Measurements from ENCODE around the gene CEP85L.

Gene CEP85L

DNA sequence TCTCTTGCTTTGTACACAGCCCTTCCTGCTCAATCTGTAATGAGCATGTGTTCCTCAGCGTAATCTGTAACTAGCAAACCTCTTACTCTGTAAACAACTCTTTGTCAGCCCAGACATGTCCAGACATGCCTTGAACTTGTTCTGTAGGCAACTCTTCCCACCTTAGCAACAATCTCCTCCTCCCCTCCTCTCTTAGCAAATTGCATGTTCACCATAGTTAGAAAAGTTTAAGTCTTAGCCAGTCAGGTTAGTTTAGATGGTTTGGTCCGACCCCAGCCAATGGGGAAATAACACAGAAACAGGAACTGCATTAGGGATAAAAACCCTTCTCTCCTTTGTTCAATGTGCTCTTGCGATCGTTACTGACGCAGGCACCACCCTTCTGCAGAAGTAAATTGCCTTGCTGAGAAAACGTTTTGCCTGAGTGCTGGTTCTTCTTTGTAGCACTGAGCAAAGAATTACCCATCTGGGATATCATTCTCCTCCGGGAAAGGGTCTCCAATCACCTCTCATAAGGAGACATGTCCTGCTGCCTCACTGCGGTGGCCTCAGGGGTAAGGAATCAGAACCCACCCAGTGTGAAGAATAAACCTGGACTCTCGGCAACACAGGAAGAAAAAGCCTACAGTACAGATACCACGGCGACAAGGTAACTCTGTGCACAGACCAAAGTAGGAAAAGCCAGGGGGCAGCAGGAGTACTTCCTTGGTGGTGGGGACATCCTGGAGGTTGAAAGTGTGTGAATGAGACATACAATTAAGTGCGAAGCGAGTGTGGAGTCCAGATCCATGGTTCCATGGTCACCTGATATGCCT lies 77.1 kb downstream of the CEP85L start:
- peaks cover 57 to 71% (median 66%) of the 10 kb centered on the region in 11 experiments for H3K9me3 ChIP-seq (replicated peaks in 1 of 11)
- peaks cover 0 to 49% (median 0%) of the 10 kb centered on the region in 11 experiments; a peak in 4 of 22 replicates for H4K20me1 ChIP-seq
- no peaks in the 10 kb centered on the region for H3K27me3 ChIP-seq
- TF ChIP-seq Cebpa-rat (IDR thresholded peaks at IDR 0.05): no peak
- H3K4me3 ChIP-seq: peak overlapping the region in 5 of 10 experiments; percentile 2 to 28 (median 13); a peak in 4 of 20 replicates
- no peak overlapping the region for H3K4me2 ChIP-seq
- H3K27ac ChIP-seq: peak overlapping the region in 2 of 11 experiments; percentile 8 to 20; a peak in 1 of 22 replicates
- no peak overlapping the region for H3K9ac ChIP-seq
- 0 out of 20 replicates have a peak, but pooled peaks cover 0 to 5% (median 0%) of the 10 kb centered on the region in 10 experiments for H3K4me1 ChIP-seq
- peaks cover 12 to 64% (median 37%) of the 10 kb centered on the region in 11 experiments; a peak in 21 of 22 replicates for H3K36me3 ChIP-seq

DNA sequence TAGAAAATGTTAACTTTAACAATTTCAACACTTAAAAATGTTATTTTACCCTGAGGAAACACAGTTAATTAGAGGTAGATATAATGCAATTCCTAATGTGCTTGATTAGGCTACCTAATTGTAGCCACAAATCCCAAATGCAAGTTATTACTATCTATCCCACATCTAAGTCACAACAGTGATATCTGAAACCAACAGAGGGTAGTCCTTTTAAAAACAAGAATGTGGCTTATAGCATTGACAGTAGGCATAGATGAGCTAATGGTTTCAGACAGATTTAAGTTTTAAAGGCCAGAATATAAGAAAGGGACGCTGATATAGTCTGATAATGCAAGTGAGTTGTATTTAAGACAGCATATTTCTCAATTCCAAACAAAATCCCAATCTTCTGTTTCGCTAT lies 80.3 kb downstream of the CEP85L start:
- no peaks in the 10 kb centered on the region for H3K27me3 ChIP-seq
- no peak overlapping the region for H3K4me3 ChIP-seq
- H3K27ac ChIP-seq: no peak overlapping the region
- H3K4me1 ChIP-seq: no peaks in the 10 kb centered on the region
- H3K4me2 ChIP-seq: no peak overlapping the region
- no peak for TF ChIP-seq Cebpa-rat (IDR thresholded peaks at IDR 0.05)
- peaks cover 0 to 76% (median 0%) of the 10 kb centered on the region in 11 experiments; a peak in 5 of 22 replicates for H4K20me1 ChIP-seq
- H3K36me3 ChIP-seq: peaks cover 12 to 40% (median 21%) of the 10 kb centered on the region in 11 experiments; a peak in 21 of 22 replicates
- no peak overlapping the region for H3K9ac ChIP-seq
- H3K9me3 ChIP-seq (replicated peaks in 1 of 11): peaks cover 27 to 40% (median 36%) of the 10 kb centered on the region in 11 experiments

DNA sequence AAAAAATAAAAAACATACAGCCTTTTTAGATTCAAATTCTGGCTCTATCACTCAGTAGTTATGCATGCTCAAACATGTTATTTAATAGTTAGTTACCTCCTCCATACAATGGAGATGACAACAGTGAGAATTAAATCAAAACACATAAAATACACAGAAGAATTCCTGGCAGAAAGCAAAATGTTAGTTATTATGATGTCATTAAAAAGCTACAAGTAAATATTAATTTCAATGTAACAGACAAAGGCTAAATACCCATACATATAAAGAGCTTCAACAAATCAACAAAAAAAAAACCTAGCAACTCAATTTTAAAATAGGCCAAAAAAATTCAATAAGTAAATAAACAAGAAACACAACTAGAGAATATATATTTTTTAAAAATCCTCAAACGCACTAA lies 81.9 kb downstream of the CEP85L start:
- no peak overlapping the region for H3K4me2 ChIP-seq
- no peak overlapping the region for H3K27ac ChIP-seq
- H3K4me1 ChIP-seq: no peaks in the 10 kb centered on the region
- peaks cover 11 to 23% (median 20%) of the 10 kb centered on the region in 11 experiments for H3K9me3 ChIP-seq (replicated peaks in 1 of 11)
- no peak for TF ChIP-seq Cebpa-rat (IDR thresholded peaks at IDR 0.05)
- H3K36me3 ChIP-seq: peaks cover 6 to 40% (median 8%) of the 10 kb centered on the region in 11 experiments
- no peak overlapping the region for H3K9ac ChIP-seq
- H3K27me3 ChIP-seq: no peaks in the 10 kb centered on the region
- H3K4me3 ChIP-seq: no peak overlapping the region
- H4K20me1 ChIP-seq: peaks cover 0 to 88% (median 0%) of the 10 kb centered on the region in 11 experiments; a peak in 6 of 22 replicates

DNA sequence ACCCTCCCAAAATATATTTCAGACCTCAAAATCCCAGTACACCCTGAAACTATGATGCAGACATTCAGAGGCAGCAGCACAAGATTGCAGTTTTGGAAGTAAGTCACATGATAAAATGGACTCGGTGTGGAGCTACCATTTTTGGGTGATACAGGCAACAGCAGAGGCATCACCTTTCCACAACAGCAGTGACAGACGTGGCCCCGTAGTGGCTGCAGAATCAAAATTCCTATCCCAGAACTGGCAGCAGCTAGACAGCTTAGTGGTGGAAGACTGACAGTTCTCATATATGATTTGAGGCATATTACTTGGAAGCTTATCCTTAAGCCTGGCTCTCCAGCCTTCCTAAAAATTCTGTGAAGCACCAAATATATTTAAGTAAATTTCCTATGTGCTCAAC lies 83.4 kb downstream of the CEP85L start:
- H3K27me3 ChIP-seq: no peaks in the 10 kb centered on the region
- peaks cover 0 to 8% (median 5%) of the 10 kb centered on the region in 11 experiments; a peak in 10 of 22 replicates for H3K9me3 ChIP-seq (replicated peaks in 1 of 11)
- H3K27ac ChIP-seq: no peak overlapping the region
- peaks cover 0 to 41% (median 0%) of the 10 kb centered on the region in 11 experiments; a peak in 7 of 22 replicates for H3K36me3 ChIP-seq
- H3K4me2 ChIP-seq: no peak overlapping the region
- H3K9ac ChIP-seq: no peak overlapping the region
- TF ChIP-seq Cebpa-rat (IDR thresholded peaks at IDR 0.05): no peak
- peaks cover 0 to 99% (median 0%) of the 10 kb centered on the region in 11 experiments; a peak in 6 of 22 replicates for H4K20me1 ChIP-seq
- H3K4me3 ChIP-seq: no peak overlapping the region
- no peaks in the 10 kb centered on the region for H3K4me1 ChIP-seq

GRCh38 chr6:118565311-118565960 lies 86.0 kb downstream of the CEP85L start:
- H3K36me3 ChIP-seq: peaks cover 0 to 45% (median 0%) of the 10 kb centered on the region in 11 experiments; a peak in 7 of 22 replicates
- H3K4me2 ChIP-seq: no peak overlapping the region
- H3K27ac ChIP-seq: no peak overlapping the region

DNA sequence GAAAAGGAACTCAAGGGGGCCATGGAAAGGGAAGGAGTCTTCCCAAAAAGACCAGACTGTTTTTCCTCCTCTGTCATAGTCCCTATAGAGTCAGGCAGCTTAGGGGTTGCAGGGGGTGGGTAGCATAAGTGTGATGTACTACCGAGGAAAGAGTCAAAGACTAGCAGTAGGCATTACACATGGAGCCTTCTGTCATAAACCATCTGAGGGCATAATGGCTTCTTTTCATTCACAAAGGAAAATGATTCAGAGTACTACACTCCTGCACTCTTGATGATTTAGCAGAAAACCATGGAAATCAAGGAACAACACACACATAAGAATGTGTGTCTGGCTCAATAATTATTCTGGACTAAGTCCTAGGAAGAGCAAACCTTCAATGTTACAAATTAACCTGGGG lies 88.4 kb downstream of the CEP85L start:
- no peak for TF ChIP-seq Cebpa-rat (IDR thresholded peaks at IDR 0.05)
- Histone ChIP-seq H3K4me3 (no peak overlapping the region), H3K36me3 (peaks cover 0 to 53% (median 0%) of the 10 kb centered on the region in 11 experiments; a peak in 7 of 22 replicates), H4K20me1 (peaks cover 0 to 95% (median 0%) of the 10 kb centered on the region in 11 experiments; a peak in 6 of 22 replicates), H3K27me3 (no peaks in the 10 kb centered on the region), H3K9ac (no peak overlapping the region), H3K9me3 (replicated peaks in 1 of 11) (no peaks in the 10 kb centered on the region), H3K4me1 (peaks cover 9 to 23% (median 11%) of the 10 kb centered on the region in 10 experiments), H3K4me2 (no peak overlapping the region), H3K27ac (no peak overlapping the region)

More at GRCh38 chr6:118565311-118565960, 86.0 kb downstream of the CEP85L start:
- Histone ChIP-seq H3K9ac (no peak overlapping the region), H3K9me3 (replicated peaks in 1 of 11) (no peaks in the 10 kb centered on the region), H4K20me1 (peaks cover 0 to 95% (median 0%) of the 10 kb centered on the region in 11 experiments; a peak in 6 of 22 replicates), H3K4me3 (no peak overlapping the region), H3K27me3 (no peaks in the 10 kb centered on the region), H3K4me1 (no peaks in the 10 kb centered on the region)
- TF ChIP-seq Cebpa-rat (IDR thresholded peaks at IDR 0.05): no peak

DNA sequence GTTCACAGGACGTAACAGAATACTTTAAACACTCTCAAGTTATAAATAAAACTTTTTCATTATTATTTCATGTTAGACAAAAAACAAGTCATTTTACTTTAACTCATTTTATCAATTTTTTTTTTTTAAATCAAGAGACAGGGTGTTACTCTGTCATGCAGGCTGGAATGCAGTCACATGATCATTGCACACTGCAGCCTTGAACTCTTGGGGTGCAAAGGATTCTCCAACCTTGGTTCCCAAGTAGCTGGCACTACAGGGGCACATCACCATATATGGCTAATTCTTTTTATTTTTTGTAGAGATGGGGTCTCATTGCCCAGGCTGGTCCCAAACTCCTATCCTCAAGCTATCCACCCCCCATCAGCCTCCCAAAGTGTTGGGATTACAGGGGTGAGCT lies 89.1 kb downstream of the CEP85L start:
- Histone ChIP-seq H3K27ac (no peak overlapping the region), H3K36me3 (peaks cover 0 to 60% (median 0%) of the 10 kb centered on the region in 11 experiments; a peak in 8 of 22 replicates), H3K4me1 (peaks cover 9 to 23% (median 11%) of the 10 kb centered on the region in 10 experiments), H3K27me3 (no peaks in the 10 kb centered on the region), H3K9ac (no peak overlapping the region), H3K9me3 (replicated peaks in 1 of 11) (no peaks in the 10 kb centered on the region), H3K4me3 (no peak overlapping the region), H4K20me1 (peaks cover 0 to 95% (median 0%) of the 10 kb centered on the region in 11 experiments; a peak in 6 of 22 replicates), H3K4me2 (no peak overlapping the region)
- no peak for TF ChIP-seq Cebpa-rat (IDR thresholded peaks at IDR 0.05)

GRCh38 chr6:118559659-118560058 lies 91.7 kb downstream of the CEP85L start:
- no peaks in the 10 kb centered on the region for H3K27me3 ChIP-seq
- peak overlapping the region in 1 of 11 experiments; percentile 10; a peak in 2 of 22 replicates for H3K4me2 ChIP-seq
- H3K9ac ChIP-seq: no peak overlapping the region
- no peak overlapping the region for H3K4me3 ChIP-seq
- peaks cover 0 to 90% (median 0%) of the 10 kb centered on the region in 11 experiments; a peak in 4 of 22 replicates for H4K20me1 ChIP-seq
- H3K9me3 ChIP-seq (replicated peaks in 1 of 11): no peaks in the 10 kb centered on the region
- H3K4me1 ChIP-seq: peaks cover 9 to 23% (median 11%) of the 10 kb centered on the region in 10 experiments
- TF ChIP-seq Cebpa-rat (IDR thresholded peaks at IDR 0.05): no peak
- peaks cover 0 to 58% (median 0%) of the 10 kb centered on the region in 11 experiments; a peak in 6 of 22 replicates for H3K36me3 ChIP-seq
- peak overlapping the region in 4 of 11 experiments; percentile 24 to 67 (median 28); a peak in 5 of 22 replicates for H3K27ac ChIP-seq

All from BLaER1 treated with 17β-estradiol and CSF1 and Interleukin-3, amounts not matched to agents 10 nM and 100 nM (cell line).